ENCODE results near the gene CABLES1. TPM values are rescaled to one million over a fixed set of nuclear protein-coding genes. Genes with fewer than 3 reads are reported as not detected.

The CABLES1 gene
- polyA plus RNA-seq, 3 donors, result 0.09 to 0.15 TPM; not detected in 1

DNA sequence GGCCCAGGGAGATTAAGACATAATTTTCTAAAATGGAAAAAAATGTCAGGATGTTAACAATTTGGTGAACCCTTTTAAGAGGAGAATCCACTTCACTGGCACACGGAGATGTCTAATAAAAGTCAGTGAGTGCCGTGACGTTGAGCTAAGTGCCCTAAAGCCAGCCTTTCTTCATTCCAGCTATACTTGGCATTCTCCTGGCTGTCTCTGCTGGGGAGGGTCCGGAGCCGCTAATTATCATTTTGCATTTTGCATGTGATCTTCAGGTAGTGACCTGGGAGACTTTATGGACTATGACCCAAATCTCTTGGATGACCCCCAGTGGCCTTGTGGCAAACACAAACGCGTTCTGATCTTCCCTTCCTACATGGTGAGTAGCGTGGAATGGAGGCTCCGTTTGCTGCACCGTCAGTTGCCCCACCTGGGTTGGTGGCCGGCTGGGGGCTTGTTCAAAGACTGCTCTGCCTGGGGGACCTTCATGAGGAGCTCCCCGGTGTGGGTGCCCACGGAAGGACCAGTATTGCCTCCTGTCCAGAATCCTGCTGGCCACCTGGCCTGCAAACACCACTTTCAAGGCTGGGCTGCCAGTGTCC is 101.7 kb downstream of the CABLES1 start:
- no peaks in the 10 kb centered on the region for H3K79me2 ChIP-seq (ENCODE audit: insufficient read depth, low read length)
- no peak for DNase-seq
- 90% methylated on average over 7 of the region's 13 CpGs for WGBS (ENCODE audit: insufficient coverage)
- Mint-ChIP-seq H3K27me3 (ENCODE audit: low read depth in 3 of 3) (peaks cover 0 to 5% (median under 1%) of the 10 kb centered on the region in 3 donors), H3K9me3 (peaks cover 0 to 4% (median 0%) of the 10 kb centered on the region in 7 donors), H3K4me1 (peaks cover 23% of the 10 kb centered on the region), H3K36me3 (no peaks in the 10 kb centered on the region), H3K27ac (peak overlapping the region in 6 of 7 donors; percentile 82 to 94 (median 92)), H3K4me3 (peak overlapping the region in 1 of 2 donors; percentile 80)
- peak overlapping the region in 1 of 3 experiments; percentile 71 for H3K4me3 ChIP-seq (replicated peaks in 1 of 3; ENCODE audit: low read depth in 2 of 3, low read length in 3 of 3)
- H2AFZ ChIP-seq (ENCODE audit: insufficient read depth, low read depth, low read length, poor library complexity, severe bottlenecking), result peak overlapping the region; percentile 83
- intact Hi-C loops (cut with micrococcal nuclease), result loop anchor here (10.0 kb wide), 2 partner anchors 188 to 348 kb away; partner anchors contain the start of gene NPC1 (in 1 of the 2)
- peak overlapping the region; percentile 64 for H3K9ac ChIP-seq (ENCODE audit: insufficient read depth, low read length, poor library complexity, severe bottlenecking)
- TF ChIP-seq, protein P1, sequence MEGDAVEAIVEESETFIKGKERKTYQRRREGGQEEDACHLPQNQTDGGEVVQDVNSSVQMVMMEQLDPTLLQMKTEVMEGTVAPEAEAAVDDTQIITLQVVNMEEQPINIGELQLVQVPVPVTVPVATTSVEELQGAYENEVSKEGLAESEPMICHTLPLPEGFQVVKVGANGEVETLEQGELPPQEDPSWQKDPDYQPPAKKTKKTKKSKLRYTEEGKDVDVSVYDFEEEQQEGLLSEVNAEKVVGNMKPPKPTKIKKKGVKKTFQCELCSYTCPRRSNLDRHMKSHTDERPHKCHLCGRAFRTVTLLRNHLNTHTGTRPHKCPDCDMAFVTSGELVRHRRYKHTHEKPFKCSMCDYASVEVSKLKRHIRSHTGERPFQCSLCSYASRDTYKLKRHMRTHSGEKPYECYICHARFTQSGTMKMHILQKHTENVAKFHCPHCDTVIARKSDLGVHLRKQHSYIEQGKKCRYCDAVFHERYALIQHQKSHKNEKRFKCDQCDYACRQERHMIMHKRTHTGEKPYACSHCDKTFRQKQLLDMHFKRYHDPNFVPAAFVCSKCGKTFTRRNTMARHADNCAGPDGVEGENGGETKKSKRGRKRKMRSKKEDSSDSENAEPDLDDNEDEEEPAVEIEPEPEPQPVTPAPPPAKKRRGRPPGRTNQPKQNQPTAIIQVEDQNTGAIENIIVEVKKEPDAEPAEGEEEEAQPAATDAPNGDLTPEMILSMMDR (IDR thresholded peaks at IDR 0.05), result no peak
- no peaks in the 10 kb centered on the region for H3K27me3 ChIP-seq (ENCODE audit: control insufficient read depth in 2 of 2, insufficient read depth in 2 of 2, low read length in 2 of 2)
- peak overlapping the region; percentile 74 for H3K4me2 ChIP-seq (replicated peaks; ENCODE audit: extremely low read depth, low read length, poor library complexity, severe bottlenecking)
- no peaks in the 10 kb centered on the region for H3K9me3 ChIP-seq (replicated peaks in 1 of 2; ENCODE audit: control insufficient read depth in 1 of 2, insufficient read depth in 1 of 2, low read length in 2 of 2)
- peaks cover 17 to 19% of the 10 kb centered on the region in 2 donors for H3K4me1 ChIP-seq (ENCODE audit: control insufficient read depth in 1 of 2, insufficient read depth in 2 of 2, low read length in 2 of 2)
- H3K36me3 ChIP-seq (replicated peaks in 1 of 2; ENCODE audit: control insufficient read depth in 1 of 2, insufficient read depth in 2 of 2, low read length in 2 of 2), result no peaks in the 10 kb centered on the region
- no peaks in the 10 kb centered on the region for H4K20me1 ChIP-seq (ENCODE audit: insufficient read depth, low read length)
- H3K27ac ChIP-seq (ENCODE audit: low read depth in 1 of 2, low read length in 2 of 2), result peak overlapping the region; percentile 51 to 85

DNA sequence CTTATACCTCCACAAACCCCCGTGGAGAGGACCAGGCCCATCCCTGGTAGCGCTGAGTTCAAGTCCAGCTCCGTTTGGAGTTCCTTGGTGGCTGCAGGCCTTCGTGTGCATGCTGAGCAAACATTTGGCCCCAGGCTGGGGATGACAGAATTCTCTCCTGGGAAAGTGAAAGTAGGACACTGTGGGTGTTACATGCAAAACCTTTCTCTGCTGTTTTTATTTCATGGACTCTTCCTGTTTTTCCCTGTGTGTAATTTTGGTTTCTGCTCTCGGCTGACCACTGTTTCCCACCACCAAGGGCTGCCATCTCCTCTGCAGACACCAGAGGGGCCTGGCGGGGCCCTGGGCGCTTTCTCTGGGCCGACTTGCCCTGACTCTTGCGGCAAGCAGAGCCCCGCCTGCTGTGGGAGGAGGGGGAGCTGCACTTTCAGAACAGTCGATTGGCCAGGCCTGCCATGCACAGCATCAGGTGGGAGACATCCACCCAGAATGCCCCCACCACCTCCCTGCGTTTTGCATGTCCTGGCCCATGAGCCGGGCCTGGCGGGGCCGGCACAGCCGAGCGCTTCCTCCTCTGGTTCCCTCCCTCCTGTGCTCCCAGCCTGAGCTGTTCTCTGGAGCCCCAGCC is 102.4 kb downstream of the CABLES1 start:
- H3K9me3 ChIP-seq (replicated peaks in 1 of 2; ENCODE audit: control insufficient read depth in 1 of 2, insufficient read depth in 1 of 2, low read length in 2 of 2), result no peaks in the 10 kb centered on the region
- peak overlapping the region; percentile 83 for H2AFZ ChIP-seq (ENCODE audit: insufficient read depth, low read depth, low read length, poor library complexity, severe bottlenecking)
- H3K4me1 Mint-ChIP-seq, result peaks cover 17% of the 10 kb centered on the region
- H3K4me2 ChIP-seq (replicated peaks; ENCODE audit: extremely low read depth, low read length, poor library complexity, severe bottlenecking), result peak overlapping the region; percentile 74
- no peaks in the 10 kb centered on the region for H3K27me3 ChIP-seq (ENCODE audit: control insufficient read depth in 2 of 2, insufficient read depth in 2 of 2, low read length in 2 of 2)
- H3K27ac Mint-ChIP-seq, result peak overlapping the region; percentile 82 to 94 (median 92)
- H3K27ac ChIP-seq (ENCODE audit: low read depth in 1 of 2, low read length in 2 of 2), result peak overlapping the region; percentile 51 to 85
- peak; percentile 67 to 74 (median 67) for DNase-seq
- peaks cover 0 to 3% (median 0%) of the 10 kb centered on the region in 7 donors for H3K9me3 Mint-ChIP-seq
- peak overlapping the region; percentile 80 to 90 for H3K4me3 Mint-ChIP-seq
- 15% methylated on average over 10 of the region's 17 CpGs for WGBS (ENCODE audit: insufficient coverage)
- H3K4me1 ChIP-seq (ENCODE audit: control insufficient read depth in 1 of 2, insufficient read depth in 2 of 2, low read length in 2 of 2), result peaks cover 15 to 16% of the 10 kb centered on the region in 2 donors
- peak overlapping the region; percentile 0 to 71 (median 34) for H3K4me3 ChIP-seq (replicated peaks in 1 of 3; ENCODE audit: low read depth in 2 of 3, low read length in 3 of 3)
- no peaks in the 10 kb centered on the region for H3K36me3 ChIP-seq (replicated peaks in 1 of 2; ENCODE audit: control insufficient read depth in 1 of 2, insufficient read depth in 2 of 2, low read length in 2 of 2)
- H4K20me1 ChIP-seq (ENCODE audit: insufficient read depth, low read length), result no peaks in the 10 kb centered on the region
- peaks cover 0 to 2% (median 0%) of the 10 kb centered on the region in 3 donors for H3K27me3 Mint-ChIP-seq (ENCODE audit: low read depth in 3 of 3)
- H3K9ac ChIP-seq (ENCODE audit: insufficient read depth, low read length, poor library complexity, severe bottlenecking), result peak overlapping the region; percentile 64
- intact Hi-C loops (cut with micrococcal nuclease), result loop anchor here (10.0 kb wide), 2 partner anchors 187 to 347 kb away; partner anchors contain the start of gene NPC1 (in 1 of the 2)
- TF ChIP-seq, protein P1 (IDR thresholded peaks at IDR 0.05), result peak; percentile 43
- H3K79me2 ChIP-seq (ENCODE audit: insufficient read depth, low read length), result no peaks in the 10 kb centered on the region
- H3K36me3 Mint-ChIP-seq, result no peaks in the 10 kb centered on the region
